Activated naive CD4-positive, alpha-beta T cell treated with anti-CD3 and anti-CD28 coated beads for 36 hours (primary cell): ENCODE measurements around the gene NT5DC1. TPM values are rescaled to one million over a fixed set of nuclear protein-coding genes. Genes with fewer than 3 reads are reported as not detected.

Source experiments
- CTCF ChIA-PET: fragments of 350-600 bp; sonication (Branson Sonifier 250); formaldehyde crosslinking; loops from one replicate; lab custom pipeline; 2021; ENCODE audit warnings: antibody characterized with exemption; lab: Charles Lee
- DNase-seq: peaks from one replicate; pipeline ENCODE4 v3.0.0-alpha.2; 2020
- H3K27ac Mint-ChIP-seq: one replicate; pipeline ENCODE4 v1.8.0; 2021; ENCODE audit warnings: mild to moderate bottlenecking, mixed read lengths
- H3K27me3 Mint-ChIP-seq: one replicate; pipeline ENCODE4 v1.8.0; 2021; ENCODE audit warnings: low read depth, mixed read lengths
- H3K36me3 Mint-ChIP-seq: one replicate; pipeline ENCODE4 v1.8.0; 2021; ENCODE audit warnings: low read depth, mixed read lengths
- H3K4me1 Mint-ChIP-seq: one replicate; pipeline ENCODE4 v1.8.0; 2021; ENCODE audit warnings: low read depth, mixed read lengths
- H3K4me3 Mint-ChIP-seq: one replicate; pipeline ENCODE4 v1.8.0; 2021; ENCODE audit warnings: mild to moderate bottlenecking, moderate library complexity, mixed read lengths
- H3K9me3 Mint-ChIP-seq: one replicate; pipeline ENCODE4 v1.8.0; 2021; ENCODE audit warnings: mixed read lengths
- intact Hi-C: fragments of 100-400 bp; cut with micrococcal nuclease; formaldehyde crosslinking; loops from one replicate; pipeline ENCODE4 v1.15.1; 2023
- total RNA-seq, 2 experiments: library from RNA; stranded (reverse); gene quantifications; one replicate each; pipeline ENCODE4 v1.2.3, GENCODE V29; 2021

NT5DC1 gene
- total RNA-seq, 2 experiments from 2014 or later, result 59.7 to 62.6 TPM

- H3K27me3 Mint-ChIP-seq, result no peaks in the 10 kb centered on the region
- CTCF ChIA-PET, result interaction anchor here (1.4 to 3.7 kb wide), 2 partner anchors 13 to 25 kb away, joined by 3 to 22 read pairs; no protein-coding TSS in a partner anchor
- no peak for DNase-seq
- no peak overlapping the region for H3K27ac Mint-ChIP-seq
- H3K4me3 Mint-ChIP-seq, result no peak overlapping the region
- intact Hi-C loops, result loop anchor here (2.0 to 10.0 kb wide), 3 partner anchors 13 to 1419 kb away; partner anchors contain the start of gene NUS1
- H3K36me3 Mint-ChIP-seq, result peaks cover 18% of the 10 kb centered on the region
- H3K4me1 Mint-ChIP-seq, result peaks cover 29% of the 10 kb centered on the region
- H3K9me3 Mint-ChIP-seq, result no peaks in the 10 kb centered on the region
These were observed 154.7 kb downstream of the NT5DC1 start for GRCh38 chr6:116255246-116255800.

GRCh38 chr6:116256694-116257093 is 156.0 kb downstream of the NT5DC1 start:
- DNase-seq, result no peak
- no peak overlapping the region for H3K4me3 Mint-ChIP-seq
- no peak overlapping the region for H3K27ac Mint-ChIP-seq
- intact Hi-C loops, result loop anchor here (10.0 kb wide), 2 partner anchors 1288 to 1418 kb away; partner anchors contain the start of gene NUS1
- H3K4me1 Mint-ChIP-seq, result peaks cover 27% of the 10 kb centered on the region
- peaks cover 21% of the 10 kb centered on the region for H3K36me3 Mint-ChIP-seq
- CTCF ChIA-PET, result interaction anchor here (0.9 to 3.7 kb wide), 2 partner anchors 9 to 12 kb away, joined by 4 to 22 read pairs; no protein-coding TSS in a partner anchor
- H3K9me3 Mint-ChIP-seq, result no peaks in the 10 kb centered on the region
- no peaks in the 10 kb centered on the region for H3K27me3 Mint-ChIP-seq

- Mint-ChIP-seq H3K27me3 (no peaks in the 10 kb centered on the region), H3K36me3 (peaks cover 23% of the 10 kb centered on the region), H3K9me3 (no peaks in the 10 kb centered on the region), H3K4me3 (no peak overlapping the region), H3K27ac (no peak overlapping the region), H3K4me1 (peaks cover 26% of the 10 kb centered on the region)
- intact Hi-C loops, result loop anchor here (10.0 kb wide), 2 partner anchors 1286 to 1416 kb away; partner anchors contain the start of gene NUS1
- CTCF ChIA-PET, result interaction anchor here (1.1 kb wide), 1 partner anchor 13 kb away, joined by 5 read pairs; no protein-coding TSS in a partner anchor
- no peak for DNase-seq
These were observed 157.9 kb downstream of the NT5DC1 start for GRCh38 chr6:116258520-116258919.

GRCh38 chr6:116263353-116263752 is 162.7 kb downstream of the NT5DC1 start:
- no peak overlapping the region for H3K4me3 Mint-ChIP-seq
- DNase-seq, result no peak
- H3K9me3 Mint-ChIP-seq, result peaks cover 5% of the 10 kb centered on the region
- peaks cover 30% of the 10 kb centered on the region for H3K4me1 Mint-ChIP-seq
- H3K27me3 Mint-ChIP-seq, result no peaks in the 10 kb centered on the region
- no peak overlapping the region for H3K27ac Mint-ChIP-seq
- H3K36me3 Mint-ChIP-seq, result peaks cover 33% of the 10 kb centered on the region
- CTCF ChIA-PET, result no interaction called here
- intact Hi-C loops, result no loop called here

GRCh38 chr6:116265041-116265829 is 164.6 kb downstream of the NT5DC1 start:
- peak; percentile 23 for DNase-seq
- Mint-ChIP-seq H3K36me3 (peaks cover 29% of the 10 kb centered on the region), H3K9me3 (peaks cover 5% of the 10 kb centered on the region), H3K27ac (no peak overlapping the region), H3K4me1 (peaks cover 32% of the 10 kb centered on the region), H3K27me3 (no peaks in the 10 kb centered on the region), H3K4me3 (no peak overlapping the region)
- intact Hi-C loops, result no loop called here
- CTCF ChIA-PET, result interaction anchor here (0.6 to 1.9 kb wide), 2 partner anchors 9 to 23 kb away, joined by 4 read pairs; no protein-coding TSS in a partner anchor

- H3K4me1 Mint-ChIP-seq, result peaks cover 20% of the 10 kb centered on the region
- intact Hi-C loops, result no loop called here
- H3K27ac Mint-ChIP-seq, result no peak overlapping the region
- H3K36me3 Mint-ChIP-seq, result peaks cover 18% of the 10 kb centered on the region
- CTCF ChIA-PET, result interaction anchor here (0.9 to 2.8 kb wide), 3 partner anchors 12 to 269 kb away, joined by 3 to 31 read pairs (median 4); partner anchors contain the start of gene TSPYL1
- no peaks in the 10 kb centered on the region for H3K27me3 Mint-ChIP-seq
- DNase-seq, result no peak
- H3K9me3 Mint-ChIP-seq, result peaks cover 5% of the 10 kb centered on the region
- no peak overlapping the region for H3K4me3 Mint-ChIP-seq
These were observed 166.2 kb downstream of the NT5DC1 start for GRCh38 chr6:116266803-116267202.

- intact Hi-C loops, result loop anchor here (1.0 to 2.0 kb wide), 6 partner anchors 11 to 293 kb away; partner anchors contain the start of genes TSPYL1 and TSPYL4
These were observed 167.4 kb downstream of the NT5DC1 start for GRCh38 chr6:116267836-116268588.

GRCh38 chr6:116268589-116269293 is 168.1 kb downstream of the NT5DC1 start:
- H3K9me3 Mint-ChIP-seq, result peaks cover 5% of the 10 kb centered on the region
- H3K4me3 Mint-ChIP-seq, result no peak overlapping the region
- DNase-seq, result no peak
- no peaks in the 10 kb centered on the region for H3K27me3 Mint-ChIP-seq
- CTCF ChIA-PET, result interaction anchor here (0.6 to 3.7 kb wide), 26 partner anchors 9 to 300 kb away, joined by 3 to 31 read pairs (median 4); partner anchors contain the start of genes TSPYL1 and TSPYL4
- H3K36me3 Mint-ChIP-seq, result peaks cover 11% of the 10 kb centered on the region
- intact Hi-C loops, result loop anchor here (1.0 to 2.0 kb wide), 6 partner anchors 11 to 293 kb away; partner anchors contain the start of genes TSPYL1 and TSPYL4
- H3K4me1 Mint-ChIP-seq, result peaks cover 27% of the 10 kb centered on the region
- H3K27ac Mint-ChIP-seq, result no peak overlapping the region

More at GRCh38 chr6:116267836-116268588, 167.4 kb downstream of the NT5DC1 start:
- DNase-seq, result no peak
- H3K4me3 Mint-ChIP-seq, result no peak overlapping the region
- no peaks in the 10 kb centered on the region for H3K27me3 Mint-ChIP-seq
- CTCF ChIA-PET, result interaction anchor here (0.6 to 3.7 kb wide), 21 partner anchors 10 to 301 kb away, joined by 3 to 31 read pairs (median 4); partner anchors contain the start of genes TSPYL1 and TSPYL4
- H3K9me3 Mint-ChIP-seq, result peaks cover 5% of the 10 kb centered on the region
- peak overlapping the region; percentile 43 for H3K27ac Mint-ChIP-seq
- peaks cover 21% of the 10 kb centered on the region for H3K4me1 Mint-ChIP-seq
- peaks cover 11% of the 10 kb centered on the region for H3K36me3 Mint-ChIP-seq

- no peak for DNase-seq
- CTCF ChIA-PET, result interaction anchor here (0.8 to 3.7 kb wide), 7 partner anchors 8 to 291 kb away, joined by 3 to 18 read pairs (median 5); no protein-coding TSS in a partner anchor
- H3K27me3 Mint-ChIP-seq, result no peaks in the 10 kb centered on the region
- H3K9me3 Mint-ChIP-seq, result no peaks in the 10 kb centered on the region
- H3K4me3 Mint-ChIP-seq, result no peak overlapping the region
- intact Hi-C loops, result no loop called here
- peaks cover 6% of the 10 kb centered on the region for H3K36me3 Mint-ChIP-seq
- H3K4me1 Mint-ChIP-seq, result peaks cover 37% of the 10 kb centered on the region
- no peak overlapping the region for H3K27ac Mint-ChIP-seq
These were observed 170.6 kb downstream of the NT5DC1 start for GRCh38 chr6:116271149-116271708.

GRCh38 chr6:116277124-116277523 is 176.5 kb downstream of the NT5DC1 start:
- Mint-ChIP-seq H3K27ac (peak overlapping the region; percentile 96), H3K9me3 (no peaks in the 10 kb centered on the region), H3K4me1 (peaks cover 52% of the 10 kb centered on the region), H3K36me3 (peaks cover 28% of the 10 kb centered on the region), H3K27me3 (no peaks in the 10 kb centered on the region), H3K4me3 (peak overlapping the region; percentile 93)
- CTCF ChIA-PET, result interaction anchor here (0.6 to 5.0 kb wide), 4 partner anchors 9 to 394 kb away, joined by 3 to 31 read pairs (median 5); no protein-coding TSS in a partner anchor
- DNase-seq, result no peak
- intact Hi-C loops, result no loop called here
